ENCODE data around the gene BCAS4. TPM values are rescaled to one million over a fixed set of nuclear protein-coding genes. Genes with fewer than 3 reads are reported as not detected.

The BCAS4 gene
- total RNA-seq, 1 experiment from 2014 or later, result 25.8 TPM

DNA sequence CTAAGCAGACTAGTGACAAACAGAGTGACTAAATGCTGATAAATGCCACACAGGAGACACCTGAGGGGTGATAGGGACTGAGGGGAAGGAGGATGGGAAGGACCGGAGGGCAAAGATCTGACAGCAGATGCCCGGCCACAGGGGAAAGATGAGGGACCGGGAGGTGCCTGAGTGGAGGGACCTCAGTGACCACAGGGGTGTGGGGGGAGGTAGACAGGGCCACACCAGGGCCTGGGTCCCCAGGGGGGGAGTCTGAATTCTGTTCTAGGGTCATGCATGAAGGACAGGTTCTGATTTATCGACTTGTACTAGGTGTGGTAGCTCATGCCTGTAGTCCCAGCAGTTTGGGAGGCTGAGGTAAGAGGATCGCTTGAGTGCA is 6.9 kb downstream of the BCAS4 start:
- TF ChIP-seq CREM (CRISPR knock-in tag; IDR thresholded peaks at IDR 0.05), result no peak
- TF ChIP-seq, protein P1, sequence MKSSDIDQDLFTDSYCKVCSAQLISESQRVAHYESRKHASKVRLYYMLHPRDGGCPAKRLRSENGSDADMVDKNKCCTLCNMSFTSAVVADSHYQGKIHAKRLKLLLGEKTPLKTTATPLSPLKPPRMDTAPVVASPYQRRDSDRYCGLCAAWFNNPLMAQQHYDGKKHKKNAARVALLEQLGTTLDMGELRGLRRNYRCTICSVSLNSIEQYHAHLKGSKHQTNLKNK (CRISPR knock-in tag; IDR thresholded peaks at IDR 0.05), result no peak
- TF ChIP-seq ZNF671 (CRISPR knock-in tag; IDR thresholded peaks at IDR 0.05), result no peak
- no peak for TF ChIP-seq ZNF317 (CRISPR knock-in tag; IDR thresholded peaks at IDR 0.05; ENCODE audit: borderline replicate concordance, low read depth)
- TF ChIP-seq, protein P2, sequence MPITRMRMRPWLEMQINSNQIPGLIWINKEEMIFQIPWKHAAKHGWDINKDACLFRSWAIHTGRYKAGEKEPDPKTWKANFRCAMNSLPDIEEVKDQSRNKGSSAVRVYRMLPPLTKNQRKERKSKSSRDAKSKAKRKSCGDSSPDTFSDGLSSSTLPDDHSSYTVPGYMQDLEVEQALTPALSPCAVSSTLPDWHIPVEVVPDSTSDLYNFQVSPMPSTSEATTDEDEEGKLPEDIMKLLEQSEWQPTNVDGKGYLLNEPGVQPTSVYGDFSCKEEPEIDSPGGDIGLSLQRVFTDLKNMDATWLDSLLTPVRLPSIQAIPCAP (CRISPR knock-in tag; IDR thresholded peaks at IDR 0.05), result no peak
- TF ChIP-seq TCF7 (CRISPR knock-in tag; IDR thresholded peaks at IDR 0.05; ENCODE audit: low read depth), result no peak
- TF ChIP-seq GTF2I (CRISPR knock-in tag; conservative IDR thresholded peaks at IDR 0.05), result no peak
- no peak for ATAC-seq
- Mint-ChIP-seq H3K27me3 (ENCODE audit: low read depth) (no peaks in the 10 kb centered on the region; the same call in 1 of the 2 replicates), H3K9me3 (no peaks in the 10 kb centered on the region), H3K27ac (peak overlapping the region; percentile 87; the same call in 1 of the 2 replicates), H3K4me3 (no peak overlapping the region), H3K36me3 (no peaks in the 10 kb centered on the region), H3K4me1 (peaks cover 29% of the 10 kb centered on the region)
- POLR2A ChIA-PET, result no interaction called here
- CTCF ChIA-PET, result interaction anchor here (1.2 to 2.9 kb wide), 4 partner anchors 7 to 176 kb away, joined by 3 to 32 read pairs (median 4); partner anchors contain the start of gene BCAS4
- no peak for DNase-seq (ENCODE audit: low spot score)

DNA sequence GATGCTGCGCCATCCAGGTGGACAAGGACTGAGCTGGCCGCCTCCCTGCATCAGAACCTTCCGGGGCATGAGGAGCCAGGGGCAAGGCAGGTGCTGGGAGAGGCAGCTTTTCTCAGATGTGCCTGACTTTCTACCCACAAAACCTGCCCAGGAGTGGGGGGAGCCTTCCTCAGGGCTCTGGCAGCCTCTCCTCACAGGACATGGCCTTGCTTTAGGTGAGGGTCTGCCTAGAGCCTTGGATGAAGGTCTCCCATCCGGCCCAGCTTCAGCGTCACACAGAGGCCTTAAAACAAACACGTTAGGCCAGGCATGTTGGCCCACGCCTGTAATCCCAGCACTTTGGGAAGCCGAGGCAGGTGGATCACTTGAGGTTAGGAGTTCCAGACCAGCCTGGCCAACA is 7.4 kb downstream of the BCAS4 start:
- Mint-ChIP-seq H3K9me3 (no peaks in the 10 kb centered on the region), H3K27me3 (ENCODE audit: low read depth) (no peaks in the 10 kb centered on the region; the same call in 1 of the 2 replicates), H3K36me3 (no peaks in the 10 kb centered on the region), H3K27ac (no peak overlapping the region), H3K4me3 (no peak overlapping the region), H3K4me1 (peaks cover 29% of the 10 kb centered on the region)
- ChIA-PET CTCF (interaction anchor here (1.2 to 2.9 kb wide), 4 partner anchors 8 to 176 kb away, joined by 3 to 32 read pairs (median 4); partner anchors contain the start of gene BCAS4), POLR2A (interaction anchor here (1.6 kb wide), 1 partner anchor 8 kb away, joined by 4 read pairs; the partner anchor contains the start of gene BCAS4)
- DNase-seq (ENCODE audit: low spot score), result no peak
- no peak for ATAC-seq
- TF ChIP-seq KAT7 (CRISPR knock-in tag; IDR thresholded peaks at IDR 0.05; ENCODE audit: borderline replicate concordance) (no peak), CREM (CRISPR knock-in tag; IDR thresholded peaks at IDR 0.05) (no peak)
- TF ChIP-seq, protein P3, sequence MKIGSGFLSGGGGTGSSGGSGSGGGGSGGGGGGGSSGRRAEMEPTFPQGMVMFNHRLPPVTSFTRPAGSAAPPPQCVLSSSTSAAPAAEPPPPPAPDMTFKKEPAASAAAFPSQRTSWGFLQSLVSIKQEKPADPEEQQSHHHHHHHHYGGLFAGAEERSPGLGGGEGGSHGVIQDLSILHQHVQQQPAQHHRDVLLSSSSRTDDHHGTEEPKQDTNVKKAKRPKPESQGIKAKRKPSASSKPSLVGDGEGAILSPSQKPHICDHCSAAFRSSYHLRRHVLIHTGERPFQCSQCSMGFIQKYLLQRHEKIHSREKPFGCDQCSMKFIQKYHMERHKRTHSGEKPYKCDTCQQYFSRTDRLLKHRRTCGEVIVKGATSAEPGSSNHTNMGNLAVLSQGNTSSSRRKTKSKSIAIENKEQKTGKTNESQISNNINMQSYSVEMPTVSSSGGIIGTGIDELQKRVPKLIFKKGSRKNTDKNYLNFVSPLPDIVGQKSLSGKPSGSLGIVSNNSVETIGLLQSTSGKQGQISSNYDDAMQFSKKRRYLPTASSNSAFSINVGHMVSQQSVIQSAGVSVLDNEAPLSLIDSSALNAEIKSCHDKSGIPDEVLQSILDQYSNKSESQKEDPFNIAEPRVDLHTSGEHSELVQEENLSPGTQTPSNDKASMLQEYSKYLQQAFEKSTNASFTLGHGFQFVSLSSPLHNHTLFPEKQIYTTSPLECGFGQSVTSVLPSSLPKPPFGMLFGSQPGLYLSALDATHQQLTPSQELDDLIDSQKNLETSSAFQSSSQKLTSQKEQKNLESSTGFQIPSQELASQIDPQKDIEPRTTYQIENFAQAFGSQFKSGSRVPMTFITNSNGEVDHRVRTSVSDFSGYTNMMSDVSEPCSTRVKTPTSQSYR (CRISPR knock-in tag; IDR thresholded peaks at IDR 0.05), result no peak
- TF ChIP-seq, protein P4, sequence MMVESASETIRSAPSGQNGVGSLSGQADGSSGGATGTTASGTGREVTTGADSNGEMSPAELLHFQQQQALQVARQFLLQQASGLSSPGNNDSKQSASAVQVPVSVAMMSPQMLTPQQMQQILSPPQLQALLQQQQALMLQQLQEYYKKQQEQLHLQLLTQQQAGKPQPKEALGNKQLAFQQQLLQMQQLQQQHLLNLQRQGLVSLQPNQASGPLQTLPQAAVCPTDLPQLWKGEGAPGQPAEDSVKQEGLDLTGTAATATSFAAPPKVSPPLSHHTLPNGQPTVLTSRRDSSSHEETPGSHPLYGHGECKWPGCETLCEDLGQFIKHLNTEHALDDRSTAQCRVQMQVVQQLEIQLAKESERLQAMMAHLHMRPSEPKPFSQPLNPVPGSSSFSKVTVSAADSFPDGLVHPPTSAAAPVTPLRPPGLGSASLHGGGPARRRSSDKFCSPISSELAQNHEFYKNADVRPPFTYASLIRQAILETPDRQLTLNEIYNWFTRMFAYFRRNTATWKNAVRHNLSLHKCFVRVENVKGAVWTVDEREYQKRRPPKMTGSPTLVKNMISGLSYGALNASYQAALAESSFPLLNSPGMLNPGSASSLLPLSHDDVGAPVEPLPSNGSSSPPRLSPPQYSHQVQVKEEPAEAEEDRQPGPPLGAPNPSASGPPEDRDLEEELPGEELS (CRISPR knock-in tag; IDR thresholded peaks at IDR 0.05), result no peak

DNA sequence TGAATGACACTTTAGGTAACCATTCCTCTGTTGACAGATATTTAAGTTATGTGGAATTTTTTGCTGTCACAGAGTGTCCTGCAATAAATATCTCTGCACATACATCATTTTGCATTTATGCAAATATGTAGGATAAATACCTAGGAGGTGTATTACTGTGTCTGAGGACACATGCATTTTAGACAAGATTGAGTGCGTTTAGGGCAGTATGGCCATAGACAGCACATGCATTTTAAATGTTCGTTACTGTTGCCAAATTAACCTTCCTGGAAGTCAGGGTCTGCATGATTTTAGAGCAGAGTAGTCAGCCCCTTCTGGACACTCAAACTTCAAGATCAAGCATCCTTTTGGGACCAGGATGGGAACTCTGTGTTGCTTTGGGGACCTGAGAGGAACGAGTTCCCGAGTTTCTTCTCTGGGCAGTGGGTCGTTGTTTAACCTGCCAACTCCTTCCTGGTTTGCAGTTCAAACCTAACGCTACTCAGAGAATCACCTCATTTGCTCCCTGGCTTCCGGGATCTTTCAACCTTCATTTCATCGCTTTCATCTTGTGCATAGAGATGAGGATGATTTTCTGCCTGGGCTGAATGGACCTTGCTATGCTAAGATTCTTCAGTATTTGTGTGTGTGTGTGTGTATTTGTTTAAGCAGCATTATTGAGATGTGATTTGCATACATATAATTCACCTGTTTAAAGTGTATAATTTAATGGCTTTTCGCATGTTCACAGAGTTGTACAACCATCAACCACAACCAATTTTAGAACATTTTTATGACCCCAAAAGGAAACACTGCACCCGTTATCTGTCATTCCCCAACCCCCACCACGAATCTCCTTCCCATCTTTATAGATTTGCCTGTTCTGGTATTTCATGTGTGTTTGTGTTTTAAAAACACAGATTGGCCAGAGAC is 9.8 kb downstream of the BCAS4 start:
- no peak for DNase-seq (ENCODE audit: low spot score)
- CTCF ChIA-PET, result interaction anchor here (1.0 to 2.9 kb wide), 2 partner anchors 10 to 115 kb away, joined by 4 to 32 read pairs; partner anchors contain the start of gene BCAS4
- H3K27ac Mint-ChIP-seq, result peak overlapping the region; percentile 48
- no peak overlapping the region for H3K4me3 Mint-ChIP-seq
- TF ChIP-seq ZNF232 (CRISPR knock-in tag; IDR thresholded peaks at IDR 0.05), result no peak
- TF ChIP-seq NR3C1 (CRISPR knock-in tag; conservative IDR thresholded peaks at IDR 0.05; ENCODE audit: low read depth), result no peak
- H3K27me3 Mint-ChIP-seq (ENCODE audit: low read depth), result no peaks in the 10 kb centered on the region; the same call in 1 of the 2 replicates
- no peaks in the 10 kb centered on the region for H3K9me3 Mint-ChIP-seq
- POLR2A ChIA-PET, result no interaction called here
- H3K36me3 Mint-ChIP-seq, result no peaks in the 10 kb centered on the region
- H3K4me1 Mint-ChIP-seq, result peaks cover 29% of the 10 kb centered on the region
- ATAC-seq, result no peak
